GM12801 (cell line): Measurements from ENCODE around the gene NRG3.

Experiments
- TF ChIP-seq, protein P1 (sequence below): IDR thresholded peaks from one replicate; pipeline ENCODE4 v1.5.1; 2011; ENCODE audit warnings: control low read depth; ENCODE audit not compliant: insufficient read length; ENCODE audit errors: extremely low read depth

Gene NRG3

DNA sequence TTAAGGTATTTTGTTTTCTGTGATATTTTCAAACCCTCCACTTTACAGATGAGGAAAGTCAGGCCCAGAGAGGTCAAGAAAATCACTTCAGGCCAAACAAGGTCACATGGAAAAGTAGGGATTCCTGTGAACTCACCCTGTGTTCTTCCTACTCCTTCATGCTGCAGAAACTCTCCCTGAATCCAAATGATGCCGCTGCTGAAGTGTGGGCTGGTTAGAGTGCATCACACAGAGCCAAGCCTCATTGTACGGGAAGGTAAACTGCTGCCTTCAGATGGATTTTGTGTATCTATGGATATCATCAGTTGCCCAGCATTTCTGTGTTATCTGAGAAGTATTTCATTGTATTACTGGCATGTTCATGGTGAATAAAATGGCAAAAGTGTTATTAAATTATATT lies 75.4 kb downstream of the NRG3 start:
- TF ChIP-seq, protein P1, sequence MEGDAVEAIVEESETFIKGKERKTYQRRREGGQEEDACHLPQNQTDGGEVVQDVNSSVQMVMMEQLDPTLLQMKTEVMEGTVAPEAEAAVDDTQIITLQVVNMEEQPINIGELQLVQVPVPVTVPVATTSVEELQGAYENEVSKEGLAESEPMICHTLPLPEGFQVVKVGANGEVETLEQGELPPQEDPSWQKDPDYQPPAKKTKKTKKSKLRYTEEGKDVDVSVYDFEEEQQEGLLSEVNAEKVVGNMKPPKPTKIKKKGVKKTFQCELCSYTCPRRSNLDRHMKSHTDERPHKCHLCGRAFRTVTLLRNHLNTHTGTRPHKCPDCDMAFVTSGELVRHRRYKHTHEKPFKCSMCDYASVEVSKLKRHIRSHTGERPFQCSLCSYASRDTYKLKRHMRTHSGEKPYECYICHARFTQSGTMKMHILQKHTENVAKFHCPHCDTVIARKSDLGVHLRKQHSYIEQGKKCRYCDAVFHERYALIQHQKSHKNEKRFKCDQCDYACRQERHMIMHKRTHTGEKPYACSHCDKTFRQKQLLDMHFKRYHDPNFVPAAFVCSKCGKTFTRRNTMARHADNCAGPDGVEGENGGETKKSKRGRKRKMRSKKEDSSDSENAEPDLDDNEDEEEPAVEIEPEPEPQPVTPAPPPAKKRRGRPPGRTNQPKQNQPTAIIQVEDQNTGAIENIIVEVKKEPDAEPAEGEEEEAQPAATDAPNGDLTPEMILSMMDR = no peak

DNA sequence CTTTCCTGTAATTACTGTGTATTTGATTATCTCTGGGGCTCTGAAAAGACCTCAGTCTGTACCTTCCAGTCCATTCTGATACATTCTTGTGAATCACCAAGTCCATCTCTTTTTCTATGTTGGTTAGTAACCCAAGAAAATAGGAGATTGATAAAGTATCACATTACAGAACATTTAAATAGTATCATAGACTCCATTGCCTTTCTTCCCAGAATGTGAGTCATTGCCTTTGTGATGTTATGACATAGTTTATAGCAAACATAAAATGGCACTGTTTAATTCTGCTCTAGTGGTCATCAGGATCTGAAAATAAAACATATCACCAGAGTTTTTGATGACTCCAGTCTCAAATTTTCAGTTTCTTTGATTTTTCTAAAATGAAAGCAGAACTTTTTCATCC lies 78.4 kb downstream of the NRG3 start:
- TF ChIP-seq, protein P1 = no peak

DNA sequence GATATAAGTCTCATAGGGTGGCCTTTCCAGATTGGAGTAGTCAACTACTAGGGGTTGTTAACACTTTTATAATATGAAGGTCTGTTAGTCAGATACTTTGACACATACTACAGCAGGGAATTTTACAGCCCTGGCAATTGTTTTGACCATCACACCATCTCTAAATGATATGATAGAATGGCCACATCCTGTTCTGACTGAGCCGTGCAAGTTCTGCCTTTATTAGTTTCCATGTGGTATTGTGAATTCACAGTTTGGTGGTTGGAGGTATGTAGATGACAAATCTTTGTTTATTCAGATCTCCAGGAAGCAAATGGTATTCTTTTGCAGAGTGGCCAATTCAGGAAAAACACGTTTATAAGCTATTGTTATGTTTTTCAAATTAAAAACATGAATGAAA lies 83.0 kb downstream of the NRG3 start:
- TF ChIP-seq, protein P1 = no peak

DNA sequence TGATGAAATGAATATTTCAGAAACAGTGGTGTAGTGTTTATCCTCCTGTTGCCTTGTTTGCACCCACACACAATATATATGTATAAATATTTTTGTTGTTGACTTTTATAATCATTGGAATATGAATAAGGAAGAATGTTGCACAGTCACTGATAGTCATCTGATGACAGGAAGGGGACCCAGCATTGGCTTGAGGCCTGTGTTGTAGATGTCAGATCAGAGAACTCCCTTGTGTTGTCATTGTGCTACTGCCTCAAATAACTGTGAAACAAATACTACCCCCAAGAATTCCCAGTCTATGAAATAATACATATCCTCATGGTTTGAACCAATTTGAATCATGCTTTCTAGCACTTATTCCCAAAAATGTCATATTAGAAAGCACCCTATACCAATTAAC lies 84.0 kb downstream of the NRG3 start:
- TF ChIP-seq, protein P1 = no peak

DNA sequence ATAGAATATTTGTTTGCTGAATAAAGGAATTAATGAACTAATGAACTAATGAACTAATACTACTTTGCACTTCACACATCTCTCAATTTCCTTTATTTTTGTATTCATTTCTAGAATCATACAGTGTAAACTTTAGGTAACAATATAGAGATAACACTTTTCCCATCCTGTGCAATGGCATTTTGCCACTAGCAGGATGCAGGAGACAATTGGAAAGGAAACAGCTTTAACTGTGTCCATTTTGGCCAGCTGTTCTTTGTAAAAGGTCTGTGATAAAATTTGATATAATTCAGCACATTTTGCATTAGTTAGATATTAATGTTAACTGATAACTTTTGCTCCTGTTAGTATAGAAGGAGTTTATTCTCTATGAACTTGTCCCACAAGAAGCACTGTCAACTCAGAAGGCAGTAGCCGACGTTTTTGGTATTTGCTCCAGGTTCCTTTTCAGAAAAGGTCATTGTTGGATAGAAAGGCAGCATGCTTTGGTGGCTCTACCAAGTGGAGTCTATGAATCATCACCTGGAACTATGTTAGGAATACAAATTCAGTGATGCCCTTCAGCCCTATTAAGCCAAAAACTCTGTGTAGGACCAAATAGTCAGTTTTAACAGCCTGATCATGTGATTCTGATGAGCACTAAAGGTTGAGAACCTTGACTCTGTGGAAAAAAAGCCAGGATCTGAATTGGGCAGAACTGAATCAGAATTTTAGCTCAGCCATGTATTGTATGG lies 86.6 kb downstream of the NRG3 start:
- TF ChIP-seq, protein P1 = no peak

DNA sequence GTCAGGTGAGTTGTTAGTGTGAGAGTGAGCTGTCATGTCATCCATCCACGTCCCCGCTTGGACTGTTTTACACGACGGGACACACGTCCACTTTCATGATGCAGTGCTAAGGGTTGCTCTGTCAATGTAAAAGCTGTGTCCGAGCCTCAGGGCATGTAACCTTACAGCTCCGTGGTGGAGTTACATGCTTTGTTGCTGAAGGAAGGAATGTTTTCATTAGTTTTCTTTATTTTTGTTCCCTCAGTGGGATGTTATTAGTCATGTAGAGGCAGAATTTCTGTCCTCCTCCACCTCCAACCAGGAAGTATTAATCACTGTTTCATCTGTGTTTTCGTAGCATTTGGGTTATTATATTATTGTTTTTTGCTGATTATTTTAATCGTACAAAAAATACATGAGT lies 88.6 kb downstream of the NRG3 start:
- TF ChIP-seq, protein P1 = no peak

DNA sequence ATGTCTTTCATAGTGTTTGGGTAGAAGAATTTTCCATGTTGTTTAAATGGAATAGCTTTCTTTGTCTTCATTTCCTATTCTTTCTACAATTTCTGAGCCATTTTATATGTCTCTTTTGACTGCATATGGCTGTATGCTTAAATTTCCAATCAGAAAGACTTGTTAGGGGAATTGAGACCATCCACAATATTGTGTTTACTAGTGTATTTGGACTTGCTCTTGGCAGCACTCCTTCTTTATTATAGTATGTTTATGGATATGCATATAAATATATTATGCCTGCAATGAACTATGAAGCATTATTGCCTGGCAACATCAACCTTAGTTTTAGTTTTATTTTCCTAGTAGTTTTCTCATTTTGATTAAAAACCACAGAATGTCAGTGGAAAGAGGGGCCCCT lies 92.7 kb downstream of the NRG3 start:
- TF ChIP-seq, protein P1 = no peak
